GM18507 (cell line): ENCODE results near the gene FOXC1.

ENCODE experiments used
- DNase-seq: peaks from one replicate; pipeline ENCODE4 v3.0.0; 2011; ENCODE audit warnings: low read depth; ENCODE audit not compliant: insufficient read length; ENCODE audit errors: extremely low spot score
- FAIRE-seq: peaks from 2 replicates; lab custom pipeline; 2011; peaks lifted over from hg19 to GRCh38; lab: Jason Lieb, UNC

The FOXC1 gene

GRCh38 chr6:1658212-1659005, 48.7 kb downstream of the FOXC1 start:
- FAIRE-seq: no peak

GRCh38 chr6:1659816-1660215, 50.1 kb downstream of the FOXC1 start:
- FAIRE-seq: no peak
- no peak for DNase-seq

More at GRCh38 chr6:1658212-1659005, 48.7 kb downstream of the FOXC1 start:
- DNase-seq: no peak

- no peak for FAIRE-seq
These were observed 52.8 kb downstream of the FOXC1 start for GRCh38 chr6:1662534-1662933.

More at GRCh38 chr6:1662534-1662933, 52.8 kb downstream of the FOXC1 start:
- no peak for DNase-seq
